ENCODE measurements around the gene GNA15. TPM values are rescaled to one million over a fixed set of nuclear protein-coding genes. Genes with fewer than 3 reads are reported as not detected.

GNA15 gene
- total RNA-seq, 3 donors from 2014 or later (not counting 1 experiment from before 2014, with no cell fraction given): 3.9 to 10.4 (median 8.4) TPM

DNA sequence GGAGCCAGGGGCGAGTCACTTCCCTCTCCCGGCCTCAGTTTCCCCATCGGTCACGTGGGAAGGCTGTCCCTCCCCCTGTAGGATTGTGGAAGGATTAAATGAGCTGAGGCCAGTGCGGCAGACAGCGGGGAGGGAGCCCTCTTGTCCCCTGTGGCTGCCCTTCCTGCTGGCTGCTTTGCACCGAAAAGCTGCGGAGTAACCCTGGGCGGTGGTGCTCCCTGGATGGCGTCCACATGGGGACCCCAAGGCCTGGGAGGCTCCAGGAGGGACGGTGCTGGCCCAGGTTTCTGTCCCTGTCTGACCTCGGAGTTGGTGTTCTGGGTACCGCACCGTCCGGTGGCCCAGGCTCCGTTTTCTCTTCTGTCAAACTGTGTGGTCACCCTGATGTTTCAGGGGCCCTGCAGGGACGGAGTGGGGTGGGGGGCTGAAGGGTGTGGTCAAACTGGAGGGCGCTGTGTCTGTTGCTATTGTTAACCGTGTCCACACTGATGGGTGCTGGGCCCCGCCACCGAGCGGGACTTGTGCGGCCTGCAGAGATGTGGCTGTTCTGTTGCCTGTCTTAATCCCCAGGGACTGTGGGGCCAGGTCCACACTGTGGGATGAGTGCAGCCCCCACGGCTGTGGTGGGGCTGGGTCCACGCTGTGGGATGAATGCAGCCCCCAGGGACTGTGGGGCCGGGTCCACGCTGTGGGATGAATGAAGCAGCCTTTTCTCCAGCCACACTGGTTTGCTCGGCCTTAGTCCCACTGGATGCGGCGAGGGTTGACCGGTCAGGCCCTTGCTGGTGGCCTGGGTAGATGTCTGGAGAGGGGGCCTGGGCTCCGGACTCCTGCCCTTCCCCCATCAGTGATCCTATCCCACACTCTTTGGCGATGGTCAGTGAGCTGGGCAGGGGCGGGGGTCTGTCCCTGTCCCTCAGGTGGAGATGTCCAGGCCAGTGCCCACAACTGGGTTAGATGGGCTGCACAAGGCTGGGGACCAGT lies 34.8 kb upstream of the GNA15 start:
- 88% methylated on average over 34 of the region's 34 CpGs for WGBS (ENCODE audit: insufficient coverage)
- Histone ChIP-seq H3K9me3 (ENCODE audit: control insufficient read depth, insufficient read depth, low read length) (no peaks in the 10 kb centered on the region), H3K27me3 (ENCODE audit: control insufficient read depth, insufficient read depth, low read length) (peaks cover 29% of the 10 kb centered on the region), H3K27ac (ENCODE audit: low read length) (no peak overlapping the region), H3K4me3 (ENCODE audit: low read length) (no peak overlapping the region), H3K4me1 (ENCODE audit: control insufficient read depth, insufficient read depth, low read length) (peaks cover 32% of the 10 kb centered on the region), H3K36me3 (ENCODE audit: control insufficient read depth, insufficient read depth, low read length) (no peaks in the 10 kb centered on the region)
- Mint-ChIP-seq H3K4me1 (peaks cover 6 to 14% of the 10 kb centered on the region in 2 donors), H3K36me3 (no peaks in the 10 kb centered on the region), H3K9me3 (no peaks in the 10 kb centered on the region), H3K27me3 (ENCODE audit: low read depth in 2 of 2) (peaks cover 16 to 35% of the 10 kb centered on the region in 2 donors), H3K27ac (no peak overlapping the region), H3K4me3 (no peak overlapping the region)
- no peak for DNase-seq
- no peak for ATAC-seq
- TF ChIP-seq, protein P1, sequence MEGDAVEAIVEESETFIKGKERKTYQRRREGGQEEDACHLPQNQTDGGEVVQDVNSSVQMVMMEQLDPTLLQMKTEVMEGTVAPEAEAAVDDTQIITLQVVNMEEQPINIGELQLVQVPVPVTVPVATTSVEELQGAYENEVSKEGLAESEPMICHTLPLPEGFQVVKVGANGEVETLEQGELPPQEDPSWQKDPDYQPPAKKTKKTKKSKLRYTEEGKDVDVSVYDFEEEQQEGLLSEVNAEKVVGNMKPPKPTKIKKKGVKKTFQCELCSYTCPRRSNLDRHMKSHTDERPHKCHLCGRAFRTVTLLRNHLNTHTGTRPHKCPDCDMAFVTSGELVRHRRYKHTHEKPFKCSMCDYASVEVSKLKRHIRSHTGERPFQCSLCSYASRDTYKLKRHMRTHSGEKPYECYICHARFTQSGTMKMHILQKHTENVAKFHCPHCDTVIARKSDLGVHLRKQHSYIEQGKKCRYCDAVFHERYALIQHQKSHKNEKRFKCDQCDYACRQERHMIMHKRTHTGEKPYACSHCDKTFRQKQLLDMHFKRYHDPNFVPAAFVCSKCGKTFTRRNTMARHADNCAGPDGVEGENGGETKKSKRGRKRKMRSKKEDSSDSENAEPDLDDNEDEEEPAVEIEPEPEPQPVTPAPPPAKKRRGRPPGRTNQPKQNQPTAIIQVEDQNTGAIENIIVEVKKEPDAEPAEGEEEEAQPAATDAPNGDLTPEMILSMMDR (IDR thresholded peaks at IDR 0.05): no peak
- intact Hi-C loops (cut with micrococcal nuclease): no loop called here

DNA sequence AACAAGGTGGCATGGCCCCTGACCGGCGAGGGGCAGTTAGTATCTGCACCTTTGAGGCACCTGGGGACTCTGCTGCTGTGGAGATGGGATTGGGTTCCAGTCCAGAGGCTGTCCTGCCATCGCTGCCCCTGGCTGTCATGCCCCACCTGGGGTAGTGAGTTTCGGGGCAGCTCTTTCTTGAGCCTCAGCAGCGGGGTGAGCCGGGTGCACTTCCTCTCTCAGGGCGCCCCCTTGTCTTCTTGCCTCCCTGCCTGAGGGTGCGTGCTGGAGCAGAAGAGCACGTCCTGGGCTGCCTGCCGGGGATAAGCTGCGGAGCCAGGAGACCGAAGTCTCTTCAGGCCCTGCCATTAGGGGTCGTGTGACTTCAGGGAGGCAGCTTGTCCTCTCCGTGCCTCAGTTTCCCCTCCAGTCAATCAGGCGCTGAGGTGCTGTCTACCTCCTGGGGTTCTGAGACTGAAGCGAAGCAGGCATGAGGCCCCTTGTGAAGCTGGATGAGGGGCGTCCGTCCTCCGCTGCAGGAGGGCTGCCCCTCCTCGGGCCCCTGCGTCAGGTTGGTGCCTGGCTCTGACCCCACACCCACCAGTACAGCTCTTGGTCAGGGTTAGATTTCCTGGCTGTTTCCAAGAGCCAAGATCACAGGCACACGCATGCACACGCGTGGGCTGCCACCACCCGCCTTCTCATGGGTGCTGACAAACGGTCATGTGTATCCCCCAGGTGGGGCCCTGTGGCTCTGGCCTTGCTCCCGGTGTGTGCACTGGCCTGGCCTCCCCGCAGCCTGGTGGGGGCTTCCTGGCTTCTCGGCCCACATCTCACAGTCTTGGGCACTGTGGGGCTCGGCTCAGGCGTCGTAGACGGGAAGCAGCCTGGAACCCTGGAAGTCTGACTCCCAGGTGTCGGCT lies 33.3 kb upstream of the GNA15 start:
- peaks cover 9 to 29% of the 10 kb centered on the region in 2 donors for H3K27me3 Mint-ChIP-seq (ENCODE audit: low read depth in 2 of 2)
- no peak overlapping the region for H3K27ac Mint-ChIP-seq
- TF ChIP-seq, protein P1 (IDR thresholded peaks at IDR 0.05): no peak
- Histone ChIP-seq H3K4me1 (ENCODE audit: control insufficient read depth, insufficient read depth, low read length) (peaks cover 29% of the 10 kb centered on the region), H3K36me3 (ENCODE audit: control insufficient read depth, insufficient read depth, low read length) (no peaks in the 10 kb centered on the region), H3K9me3 (ENCODE audit: control insufficient read depth, insufficient read depth, low read length) (no peaks in the 10 kb centered on the region), H3K4me3 (ENCODE audit: low read length) (no peak overlapping the region), H3K27ac (ENCODE audit: low read length) (no peak overlapping the region), H3K27me3 (ENCODE audit: control insufficient read depth, insufficient read depth, low read length) (peaks cover 15% of the 10 kb centered on the region)
- ATAC-seq (no peak), DNase-seq (no peak)
- no peak overlapping the region for H3K4me3 Mint-ChIP-seq
- H3K9me3 Mint-ChIP-seq: no peaks in the 10 kb centered on the region
- no peaks in the 10 kb centered on the region for H3K36me3 Mint-ChIP-seq
- WGBS (ENCODE audit: insufficient coverage): 90% methylated on average over 33 of the region's 34 CpGs
- H3K4me1 Mint-ChIP-seq: peaks cover 6 to 12% of the 10 kb centered on the region in 2 donors
- intact Hi-C loops (cut with micrococcal nuclease): no loop called here

GRCh38 chr19:3104708-3104983 lies 31.2 kb upstream of the GNA15 start:
- Histone ChIP-seq H3K4me3 (ENCODE audit: low read length) (no peak overlapping the region), H3K27ac (ENCODE audit: low read length) (no peak overlapping the region), H3K27me3 (ENCODE audit: control insufficient read depth, insufficient read depth, low read length) (no peaks in the 10 kb centered on the region), H3K4me1 (ENCODE audit: control insufficient read depth, insufficient read depth, low read length) (peaks cover 16% of the 10 kb centered on the region), H3K36me3 (ENCODE audit: control insufficient read depth, insufficient read depth, low read length) (no peaks in the 10 kb centered on the region), H3K9me3 (ENCODE audit: control insufficient read depth, insufficient read depth, low read length) (no peaks in the 10 kb centered on the region)
- Mint-ChIP-seq H3K27ac (no peak overlapping the region), H3K4me3 (no peak overlapping the region), H3K36me3 (no peaks in the 10 kb centered on the region), H3K4me1 (peaks cover 0 to 9% of the 10 kb centered on the region in 2 donors), H3K27me3 (ENCODE audit: low read depth in 2 of 2) (peaks cover 7 to 25% of the 10 kb centered on the region in 2 donors), H3K9me3 (no peaks in the 10 kb centered on the region)
- DNase-seq: no peak
- intact Hi-C loops (cut with micrococcal nuclease): loop anchor here (1.0 kb wide), 2 partner anchors 142 to 153 kb away; no protein-coding TSS in a partner anchor
- 55% methylated on average over 10 of the region's 10 CpGs for WGBS (ENCODE audit: insufficient coverage)
- TF ChIP-seq, protein P1 (IDR thresholded peaks at IDR 0.05): no peak
- no peak for ATAC-seq

Measured in natural killer cell (primary cell).